Endodermal cell (in vitro differentiated cells): ENCODE data around the gene MROH9. TPM values are rescaled to one million over a fixed set of nuclear protein-coding genes. Genes with fewer than 3 reads are reported as not detected.

ENCODE experiments used
- DNase-seq: peaks from one replicate; pipeline ENCODE4 v3.0.0-alpha.2; 2017
- H3K27ac ChIP-seq: 2 replicates; pipeline ENCODE4 v1.5.1; 2013; ENCODE audit warnings: mild to moderate bottlenecking, low read depth, low read length, moderate library complexity
- H3K27me3 ChIP-seq: 2 replicates; pipeline ENCODE4 v1.6.1; 2013; ENCODE audit warnings: mild to moderate bottlenecking, low read length, moderate library complexity; ENCODE audit not compliant: insufficient read depth, control insufficient read depth, poor library complexity, severe bottlenecking
- H3K36me3 ChIP-seq: 2 replicates; pipeline ENCODE4 v1.7.0; 2013; ENCODE audit warnings: mild to moderate bottlenecking, low read length, moderate library complexity; ENCODE audit not compliant: control insufficient read depth, insufficient read depth
- H3K4me1 ChIP-seq: one replicate; pipeline ENCODE4 v1.7.0; 2013; ENCODE audit warnings: low read length; ENCODE audit not compliant: control insufficient read depth, insufficient read depth
- H3K4me3 ChIP-seq: 2 replicates; pipeline ENCODE4 v1.5.1; 2013; ENCODE audit warnings: mild to moderate bottlenecking, low read length, moderate library complexity
- H3K9ac ChIP-seq: 2 replicates; pipeline ENCODE4 v1.6.1; 2013; ENCODE audit warnings: mild to moderate bottlenecking, low read length, moderate library complexity; ENCODE audit not compliant: poor library complexity, severe bottlenecking; ENCODE audit errors: extremely low read depth
- H3K9me3 ChIP-seq: 2 replicates; pipeline ENCODE4 v1.6.1; 2013; ENCODE audit warnings: mild to moderate bottlenecking, low read length, moderate library complexity; ENCODE audit not compliant: control insufficient read depth
- H3K27ac Mint-ChIP-seq: 2 replicates; pipeline ENCODE4 v1.8.0; 2020; ENCODE audit warnings: mixed read lengths
- H3K27me3 Mint-ChIP-seq: 2 replicates; pipeline ENCODE4 v1.8.0; 2021; ENCODE audit warnings: mild to moderate bottlenecking, mixed read lengths; ENCODE audit not compliant: insufficient read depth
- H3K36me3 Mint-ChIP-seq: 2 replicates; pipeline ENCODE4 v1.8.0; 2020; ENCODE audit warnings: low read depth, mixed read lengths
- H3K4me1 Mint-ChIP-seq: 2 replicates; pipeline ENCODE4 v1.8.0; 2020; ENCODE audit warnings: mixed read lengths
- H3K4me3 Mint-ChIP-seq: 2 replicates; pipeline ENCODE4 v1.8.0; 2020; ENCODE audit warnings: mild to moderate bottlenecking, moderate library complexity, mixed read lengths
- H3K9me3 Mint-ChIP-seq: 2 replicates; pipeline ENCODE4 v1.8.0; 2020; ENCODE audit warnings: mild to moderate bottlenecking, mixed read lengths
- WGBS, 2 experiments: methylation state at CpG; one replicate each; pipeline versions ENCODE4 v1.1.5 to v1.1.7; 2013; ENCODE audit warnings: missing lambda C conversion rate in 2 of 2, mixed read lengths in 1 of 2; ENCODE audit not compliant: insufficient coverage in 1 of 2, insufficient read length in 1 of 2; 5-methylcytosine and 5-hydroxymethylcytosine counted together
- total RNA-seq, 2 donors: library from RNA; stranded (reverse); fragmentation: NEBNext Ultra II Directional in 1 of 2; extraction: Animal tissue kit (Norgen Biotek cat#: 25700) in 1 of 2; gene quantifications; 2 replicates in 1 of 2; 3 replicates in 1 of 2; pipeline ENCODE4 v1.2.1, GENCODE V29; 2021
- TF ChIP-seq, protein P1 (sequence below): fragments of 200-600 bp; sonication (generic); conservative IDR thresholded peaks from 2 replicates; pipeline ENCODE4 v1.5.0; 2021; ENCODE audit warnings: antibody characterized with exemption, mild to moderate bottlenecking

MROH9 gene
- total RNA-seq, 2 donors from 2014 or later, result not detected

DNA sequence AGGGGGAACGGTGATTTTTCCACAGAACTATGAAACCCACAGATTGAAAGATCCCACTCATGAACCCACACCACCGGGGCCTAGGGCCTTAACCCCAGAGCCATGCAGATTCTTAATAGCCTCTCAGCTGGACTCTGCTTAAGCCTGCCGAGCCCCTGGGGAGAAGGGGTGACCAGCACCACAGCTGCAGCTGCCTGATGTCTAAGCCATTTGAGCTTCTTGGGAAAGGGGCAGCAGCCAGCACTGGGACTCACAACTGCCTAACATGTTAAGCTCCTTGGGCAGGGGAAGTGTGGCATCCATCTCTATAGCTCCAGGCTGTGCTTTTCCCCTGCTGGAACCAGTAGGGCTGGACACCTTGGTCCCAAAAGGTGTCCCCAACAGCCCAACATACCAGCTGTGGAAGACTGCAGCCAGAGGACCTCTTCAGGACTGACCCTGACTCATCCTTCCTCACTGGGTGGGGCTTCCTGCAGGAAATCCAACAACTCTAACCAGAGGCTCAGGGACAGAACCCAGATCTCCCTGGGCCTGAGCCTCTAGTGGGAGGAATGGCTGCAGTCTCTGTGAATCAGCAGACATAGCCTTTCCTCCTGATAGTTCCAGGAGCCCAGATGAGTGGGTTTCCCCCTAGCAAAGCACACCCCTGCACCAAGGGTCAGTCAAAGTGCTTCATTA lies 120.8 kb downstream of the MROH9 start:
- Histone ChIP-seq H3K9ac (no peak overlapping the region), H3K27me3 (no peaks in the 10 kb centered on the region), H3K4me3 (no peak overlapping the region), H3K9me3 (no peaks in the 10 kb centered on the region), H3K4me1 (no peaks in the 10 kb centered on the region), H3K27ac (no peak overlapping the region), H3K36me3 (no peaks in the 10 kb centered on the region)
- Mint-ChIP-seq H3K4me3 (no peak overlapping the region), H3K27me3 (no peaks in the 10 kb centered on the region), H3K4me1 (no peaks in the 10 kb centered on the region), H3K9me3 (no peaks in the 10 kb centered on the region), H3K27ac (no peak overlapping the region), H3K36me3 (no peaks in the 10 kb centered on the region)
- no peak for DNase-seq
- TF ChIP-seq, protein P1, sequence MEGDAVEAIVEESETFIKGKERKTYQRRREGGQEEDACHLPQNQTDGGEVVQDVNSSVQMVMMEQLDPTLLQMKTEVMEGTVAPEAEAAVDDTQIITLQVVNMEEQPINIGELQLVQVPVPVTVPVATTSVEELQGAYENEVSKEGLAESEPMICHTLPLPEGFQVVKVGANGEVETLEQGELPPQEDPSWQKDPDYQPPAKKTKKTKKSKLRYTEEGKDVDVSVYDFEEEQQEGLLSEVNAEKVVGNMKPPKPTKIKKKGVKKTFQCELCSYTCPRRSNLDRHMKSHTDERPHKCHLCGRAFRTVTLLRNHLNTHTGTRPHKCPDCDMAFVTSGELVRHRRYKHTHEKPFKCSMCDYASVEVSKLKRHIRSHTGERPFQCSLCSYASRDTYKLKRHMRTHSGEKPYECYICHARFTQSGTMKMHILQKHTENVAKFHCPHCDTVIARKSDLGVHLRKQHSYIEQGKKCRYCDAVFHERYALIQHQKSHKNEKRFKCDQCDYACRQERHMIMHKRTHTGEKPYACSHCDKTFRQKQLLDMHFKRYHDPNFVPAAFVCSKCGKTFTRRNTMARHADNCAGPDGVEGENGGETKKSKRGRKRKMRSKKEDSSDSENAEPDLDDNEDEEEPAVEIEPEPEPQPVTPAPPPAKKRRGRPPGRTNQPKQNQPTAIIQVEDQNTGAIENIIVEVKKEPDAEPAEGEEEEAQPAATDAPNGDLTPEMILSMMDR, result no peak
- WGBS, 2 experiments, result 80 to 87% methylated on average over 1 to 3 of the region's 3 CpGs

DNA sequence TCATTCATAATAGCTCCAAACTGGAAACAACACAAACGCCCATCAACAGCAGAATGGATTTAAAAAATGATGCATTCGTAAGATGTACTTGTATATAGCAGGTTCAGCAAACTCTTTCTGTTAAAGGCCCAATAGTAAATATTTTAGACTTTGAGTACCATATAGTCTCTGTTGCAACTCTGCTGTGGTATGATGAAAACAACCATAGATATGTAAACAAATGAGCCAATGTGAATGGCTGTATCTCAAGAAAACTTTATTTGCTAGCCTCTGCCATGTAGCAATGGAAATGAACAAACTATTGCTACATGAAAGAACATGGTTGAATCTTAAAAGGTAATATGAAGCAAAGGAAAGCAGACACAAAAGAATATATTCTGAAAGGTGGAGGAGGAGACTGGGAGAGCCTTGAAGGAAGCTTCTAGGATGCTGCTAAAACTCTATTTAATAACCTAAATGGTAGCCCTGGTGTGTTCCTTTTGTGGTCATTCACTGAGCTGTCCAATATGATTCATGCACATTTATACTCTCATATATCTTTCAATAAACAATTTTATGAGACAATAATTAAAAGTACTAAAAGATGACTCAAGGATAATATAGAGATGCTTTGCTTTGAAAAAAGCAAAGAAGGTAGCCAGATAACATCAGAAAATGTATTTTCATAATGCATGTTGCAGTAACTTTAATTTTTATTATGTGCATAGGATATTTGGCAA lies 126.2 kb downstream of the MROH9 start:
- Histone ChIP-seq H3K4me3 (no peak overlapping the region), H3K27ac (no peak overlapping the region), H3K36me3 (no peaks in the 10 kb centered on the region), H3K4me1 (no peaks in the 10 kb centered on the region), H3K9me3 (no peaks in the 10 kb centered on the region), H3K27me3 (no peaks in the 10 kb centered on the region), H3K9ac (no peak overlapping the region)
- WGBS, 2 experiments, result 84% methylated on average over 2 of the region's 2 CpGs; no CpG with 5 or more reads in 1 of the 2 experiments
- TF ChIP-seq, protein P1, result no peak
- no peak overlapping the region for H3K27ac Mint-ChIP-seq
- H3K4me3 Mint-ChIP-seq, result no peak overlapping the region
- DNase-seq, result no peak
- no peaks in the 10 kb centered on the region for H3K9me3 Mint-ChIP-seq
- H3K27me3 Mint-ChIP-seq, result no peaks in the 10 kb centered on the region
- no peaks in the 10 kb centered on the region for H3K4me1 Mint-ChIP-seq
- no peaks in the 10 kb centered on the region for H3K36me3 Mint-ChIP-seq

- H3K27ac ChIP-seq, result no peak overlapping the region
- H3K27me3 ChIP-seq, result no peaks in the 10 kb centered on the region
- Mint-ChIP-seq H3K27ac (no peak overlapping the region), H3K4me3 (no peak overlapping the region), H3K9me3 (no peaks in the 10 kb centered on the region), H3K27me3 (no peaks in the 10 kb centered on the region), H3K36me3 (no peaks in the 10 kb centered on the region), H3K4me1 (no peaks in the 10 kb centered on the region)
- no peaks in the 10 kb centered on the region for H3K36me3 ChIP-seq
- no peaks in the 10 kb centered on the region for H3K4me1 ChIP-seq
- no peak for DNase-seq
- H3K9ac ChIP-seq, result no peak overlapping the region
- H3K4me3 ChIP-seq, result no peak overlapping the region
- no peaks in the 10 kb centered on the region for H3K9me3 ChIP-seq
- TF ChIP-seq, protein P1, result no peak
- WGBS, 2 experiments, result 88 to 92% methylated on average over 1 to 3 of the region's 4 CpGs
These were observed 127.6 kb downstream of the MROH9 start for GRCh38 chr1:171062902-171063301.
